AG04450 (cell line): ENCODE measurements around the gene SGMS1. TPM values are rescaled to one million over a fixed set of nuclear protein-coding genes. Genes with fewer than 3 reads are reported as not detected.

ENCODE experiments used
- CTCF ChIA-PET: fragments of 300-600, 350-600 bp; formaldehyde crosslinking; extraction: SDS; loops from one replicate; lab custom pipeline; 2022; ENCODE audit warnings: antibody characterized with exemption, inconsistent platforms; lab: Charles Lee
- POLR2A ChIA-PET: fragments of 350-600 bp; formaldehyde crosslinking; extraction: SDS; loops from one replicate; lab custom pipeline; 2021; ENCODE audit warnings: antibody characterized with exemption, inconsistent platforms; lab: Yijun Ruan, JAX
- DNase-seq: peaks from one replicate; pipeline ENCODE4 v3.0.0-alpha.2; 2011; ENCODE audit warnings: low read depth, low spot score
- H3K27ac ChIP-seq: one replicate; pipeline ENCODE4 v1.5.1; 2012; ENCODE audit warnings: low read depth, low read length, control low read depth
- H3K27me3 ChIP-seq: one replicate; pipeline ENCODE4 v1.6.0; 2012; ENCODE audit warnings: low read length; ENCODE audit not compliant: control insufficient read depth, insufficient read depth
- H3K4me3 ChIP-seq: 2 replicates; pipeline ENCODE4 v1.5.1; 2011; ENCODE audit warnings: mild to moderate bottlenecking, low read depth, low read length, control low read depth
- H3K9me3 ChIP-seq: 2 replicates; pipeline ENCODE4 v1.5.1; 2012; ENCODE audit warnings: low read length; ENCODE audit not compliant: control insufficient read depth, insufficient read depth
- polyA plus RNA-seq: library from polyadenylated mRNA; depleted of rRNA; stranded (reverse); fragments of >200 nt; gene quantifications from 2 replicates; pipeline ENCODE4 v1.2.3, GENCODE V29; 2011
- TF ChIP-seq, protein P1 (sequence below): IDR thresholded peaks from 2 replicates; pipeline ENCODE4 v1.5.1; 2011; ENCODE audit warnings: low read depth, low read length, control low read depth, inconsistent platforms

Gene SGMS1
- polyA plus RNA-seq, 1 experiment: 17.7 TPM

DNA sequence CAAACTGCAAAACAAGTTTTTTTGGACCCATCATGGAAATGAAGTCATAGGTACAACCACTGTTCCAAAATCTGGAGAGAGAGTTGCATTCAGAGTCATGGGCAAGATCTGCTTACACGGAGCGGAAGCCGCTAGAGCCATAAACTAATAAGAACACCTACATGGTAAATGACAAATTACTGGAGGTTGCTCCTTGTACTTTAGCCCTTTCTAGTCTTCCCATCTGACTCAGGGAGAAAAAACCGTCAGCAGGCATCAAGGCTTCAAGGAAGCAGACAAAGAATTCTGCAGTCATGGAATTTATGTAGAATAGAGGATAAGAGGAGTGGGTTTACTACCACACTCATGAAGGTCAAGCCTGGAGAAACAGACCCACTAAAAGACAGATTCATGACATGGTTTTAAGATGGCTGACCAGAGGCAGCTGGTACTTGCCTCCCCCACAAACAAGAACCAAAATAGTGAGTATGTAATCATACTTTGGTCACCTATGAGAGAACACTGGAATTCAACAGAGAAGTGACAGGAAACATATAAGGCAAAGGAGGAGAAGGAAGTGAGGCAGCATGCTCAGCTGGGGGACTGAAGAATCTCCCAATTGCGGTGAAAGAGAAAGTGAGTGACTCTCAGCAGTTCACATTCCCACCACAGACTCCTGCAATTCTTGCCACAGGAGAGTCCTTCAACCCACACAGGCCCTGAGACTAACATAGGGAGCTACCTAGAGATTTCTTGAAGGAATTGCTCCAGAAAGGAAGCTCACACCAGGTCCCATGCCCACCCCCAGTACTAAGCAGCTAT, 330.0 kb downstream of the SGMS1 start:
- no peak for DNase-seq
- Histone ChIP-seq H3K9me3 (no peaks in the 10 kb centered on the region), H3K4me3 (no peak overlapping the region), H3K27me3 (peaks cover 2% of the 10 kb centered on the region), H3K27ac (no peak overlapping the region)
- TF ChIP-seq, protein P1, sequence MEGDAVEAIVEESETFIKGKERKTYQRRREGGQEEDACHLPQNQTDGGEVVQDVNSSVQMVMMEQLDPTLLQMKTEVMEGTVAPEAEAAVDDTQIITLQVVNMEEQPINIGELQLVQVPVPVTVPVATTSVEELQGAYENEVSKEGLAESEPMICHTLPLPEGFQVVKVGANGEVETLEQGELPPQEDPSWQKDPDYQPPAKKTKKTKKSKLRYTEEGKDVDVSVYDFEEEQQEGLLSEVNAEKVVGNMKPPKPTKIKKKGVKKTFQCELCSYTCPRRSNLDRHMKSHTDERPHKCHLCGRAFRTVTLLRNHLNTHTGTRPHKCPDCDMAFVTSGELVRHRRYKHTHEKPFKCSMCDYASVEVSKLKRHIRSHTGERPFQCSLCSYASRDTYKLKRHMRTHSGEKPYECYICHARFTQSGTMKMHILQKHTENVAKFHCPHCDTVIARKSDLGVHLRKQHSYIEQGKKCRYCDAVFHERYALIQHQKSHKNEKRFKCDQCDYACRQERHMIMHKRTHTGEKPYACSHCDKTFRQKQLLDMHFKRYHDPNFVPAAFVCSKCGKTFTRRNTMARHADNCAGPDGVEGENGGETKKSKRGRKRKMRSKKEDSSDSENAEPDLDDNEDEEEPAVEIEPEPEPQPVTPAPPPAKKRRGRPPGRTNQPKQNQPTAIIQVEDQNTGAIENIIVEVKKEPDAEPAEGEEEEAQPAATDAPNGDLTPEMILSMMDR: no peak
- POLR2A ChIA-PET: no interaction called here
- CTCF ChIA-PET: no interaction called here

DNA sequence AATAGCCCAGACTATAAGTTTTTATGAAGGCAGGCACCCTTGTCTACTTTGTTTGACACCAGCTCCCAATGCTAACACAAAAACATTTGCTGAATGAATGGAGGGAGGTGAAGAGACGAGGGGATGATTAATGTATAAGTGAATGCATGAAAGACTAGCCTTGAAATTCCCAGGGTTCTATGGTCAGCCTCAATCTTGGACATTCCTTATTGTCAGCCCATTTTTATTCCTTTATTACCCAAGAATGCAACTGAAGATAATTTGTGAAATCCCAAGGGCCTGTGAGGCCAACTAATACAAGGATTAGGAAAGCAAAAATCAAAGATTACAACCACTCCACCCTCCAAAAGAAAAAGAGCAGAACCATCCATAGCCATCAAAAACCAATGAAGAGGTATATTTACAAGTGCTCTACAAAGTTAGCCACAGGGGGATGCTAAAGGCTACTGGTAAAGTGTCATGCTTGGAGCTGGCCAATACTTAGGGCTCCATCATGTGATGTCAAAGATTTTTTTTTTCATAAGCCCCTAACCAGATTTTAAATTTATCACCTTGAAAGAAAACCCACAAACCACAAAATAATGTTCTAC, 332.4 kb downstream of the SGMS1 start:
- Histone ChIP-seq H3K27me3 (peaks cover 2% of the 10 kb centered on the region), H3K4me3 (no peak overlapping the region), H3K27ac (no peak overlapping the region), H3K9me3 (no peaks in the 10 kb centered on the region)
- DNase-seq: no peak
- TF ChIP-seq, protein P1: peak; percentile 59
- CTCF ChIA-PET: interaction anchor here (0.8 to 1.2 kb wide), 2 partner anchors 262 to 362 kb away, joined by 3 read pairs; no protein-coding TSS in a partner anchor
- POLR2A ChIA-PET: no interaction called here

DNA sequence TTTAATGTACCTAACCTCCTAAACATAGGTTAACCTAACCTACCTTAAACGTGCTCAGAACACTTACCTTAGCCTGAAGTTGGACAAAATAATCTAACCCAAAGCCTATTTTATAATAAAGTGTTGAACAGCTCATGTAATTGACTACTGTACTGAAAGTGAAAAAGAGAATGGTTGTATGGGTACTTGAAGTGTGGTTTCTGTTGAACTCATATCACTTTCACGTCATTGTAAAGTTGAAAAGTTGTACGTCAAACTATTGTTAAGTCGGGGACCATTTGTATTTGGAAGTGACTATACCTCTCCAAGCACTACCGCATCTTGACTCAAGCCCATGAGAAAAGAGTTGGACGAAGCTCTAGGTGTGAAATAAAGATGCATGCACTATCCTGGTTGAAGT, 334.6 kb downstream of the SGMS1 start:
- no peak for DNase-seq
- Histone ChIP-seq H3K9me3 (no peaks in the 10 kb centered on the region), H3K27ac (no peak overlapping the region), H3K27me3 (peaks cover 2% of the 10 kb centered on the region), H3K4me3 (no peak overlapping the region)
- ChIA-PET POLR2A (no interaction called here), CTCF (no interaction called here)
- TF ChIP-seq, protein P1: no peak

DNA sequence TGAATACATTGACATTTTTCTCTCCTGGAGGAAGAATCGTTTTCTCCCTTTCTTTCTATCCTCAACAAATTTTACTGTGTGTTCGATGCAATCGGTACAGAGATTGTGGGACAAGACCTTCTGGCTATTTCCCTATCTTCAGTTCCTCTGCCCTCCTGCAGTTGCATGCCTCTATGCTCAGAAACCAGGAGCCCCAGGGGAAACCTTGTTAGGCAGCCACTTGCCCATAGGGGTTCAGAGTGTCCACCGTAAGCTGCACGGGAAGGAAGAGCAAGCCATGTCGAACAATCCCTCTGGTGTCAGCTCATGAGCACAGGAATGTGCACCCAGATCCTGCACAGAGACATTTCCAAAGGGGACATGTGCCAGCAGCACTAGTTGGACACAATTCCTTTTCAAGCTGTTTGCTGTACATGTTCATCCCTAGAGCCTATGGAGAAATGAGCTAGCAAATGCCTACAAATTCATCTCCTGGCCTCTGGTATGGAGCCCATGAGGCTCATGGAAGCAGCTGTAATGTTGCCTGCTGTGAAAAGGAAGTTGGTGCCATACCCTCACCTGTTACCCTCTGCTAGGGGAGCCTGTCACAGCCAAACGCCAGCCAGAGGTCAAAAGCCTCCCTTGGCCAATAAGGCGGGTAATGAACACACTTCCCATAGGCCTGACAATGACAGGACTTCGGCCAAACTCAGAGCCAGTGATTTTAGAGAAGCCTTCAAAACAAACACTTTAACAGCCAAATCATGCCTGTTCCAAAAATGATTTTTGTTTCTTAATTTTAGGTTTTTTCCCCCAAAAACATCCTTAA, 336.6 kb downstream of the SGMS1 start:
- no peaks in the 10 kb centered on the region for H3K9me3 ChIP-seq
- ChIA-PET POLR2A (no interaction called here), CTCF (no interaction called here)
- H3K4me3 ChIP-seq: no peak overlapping the region
- H3K27me3 ChIP-seq: peaks cover 6% of the 10 kb centered on the region
- H3K27ac ChIP-seq: no peak overlapping the region
- no peak for DNase-seq
- TF ChIP-seq, protein P1: no peak
